ENCODE results near the gene HLA-B.

- TF ChIP-seq, protein P1, sequence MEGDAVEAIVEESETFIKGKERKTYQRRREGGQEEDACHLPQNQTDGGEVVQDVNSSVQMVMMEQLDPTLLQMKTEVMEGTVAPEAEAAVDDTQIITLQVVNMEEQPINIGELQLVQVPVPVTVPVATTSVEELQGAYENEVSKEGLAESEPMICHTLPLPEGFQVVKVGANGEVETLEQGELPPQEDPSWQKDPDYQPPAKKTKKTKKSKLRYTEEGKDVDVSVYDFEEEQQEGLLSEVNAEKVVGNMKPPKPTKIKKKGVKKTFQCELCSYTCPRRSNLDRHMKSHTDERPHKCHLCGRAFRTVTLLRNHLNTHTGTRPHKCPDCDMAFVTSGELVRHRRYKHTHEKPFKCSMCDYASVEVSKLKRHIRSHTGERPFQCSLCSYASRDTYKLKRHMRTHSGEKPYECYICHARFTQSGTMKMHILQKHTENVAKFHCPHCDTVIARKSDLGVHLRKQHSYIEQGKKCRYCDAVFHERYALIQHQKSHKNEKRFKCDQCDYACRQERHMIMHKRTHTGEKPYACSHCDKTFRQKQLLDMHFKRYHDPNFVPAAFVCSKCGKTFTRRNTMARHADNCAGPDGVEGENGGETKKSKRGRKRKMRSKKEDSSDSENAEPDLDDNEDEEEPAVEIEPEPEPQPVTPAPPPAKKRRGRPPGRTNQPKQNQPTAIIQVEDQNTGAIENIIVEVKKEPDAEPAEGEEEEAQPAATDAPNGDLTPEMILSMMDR (IDR thresholded peaks at IDR 0.05; ENCODE audit: low read depth, low read length) = no peak
- no peak for TF ChIP-seq EZH2phosphoT487 (IDR thresholded peaks at IDR 0.05; ENCODE audit: low read depth)
Observed at GRCh38 chr6:31354158-31354863, 2.7 kb downstream of the HLA-B start.

Data from OCI-LY3 (cell line).